Measurements from ENCODE around the gene PHLPP1.

- TF ChIP-seq, protein P1, sequence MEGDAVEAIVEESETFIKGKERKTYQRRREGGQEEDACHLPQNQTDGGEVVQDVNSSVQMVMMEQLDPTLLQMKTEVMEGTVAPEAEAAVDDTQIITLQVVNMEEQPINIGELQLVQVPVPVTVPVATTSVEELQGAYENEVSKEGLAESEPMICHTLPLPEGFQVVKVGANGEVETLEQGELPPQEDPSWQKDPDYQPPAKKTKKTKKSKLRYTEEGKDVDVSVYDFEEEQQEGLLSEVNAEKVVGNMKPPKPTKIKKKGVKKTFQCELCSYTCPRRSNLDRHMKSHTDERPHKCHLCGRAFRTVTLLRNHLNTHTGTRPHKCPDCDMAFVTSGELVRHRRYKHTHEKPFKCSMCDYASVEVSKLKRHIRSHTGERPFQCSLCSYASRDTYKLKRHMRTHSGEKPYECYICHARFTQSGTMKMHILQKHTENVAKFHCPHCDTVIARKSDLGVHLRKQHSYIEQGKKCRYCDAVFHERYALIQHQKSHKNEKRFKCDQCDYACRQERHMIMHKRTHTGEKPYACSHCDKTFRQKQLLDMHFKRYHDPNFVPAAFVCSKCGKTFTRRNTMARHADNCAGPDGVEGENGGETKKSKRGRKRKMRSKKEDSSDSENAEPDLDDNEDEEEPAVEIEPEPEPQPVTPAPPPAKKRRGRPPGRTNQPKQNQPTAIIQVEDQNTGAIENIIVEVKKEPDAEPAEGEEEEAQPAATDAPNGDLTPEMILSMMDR (conservative IDR thresholded peaks at IDR 0.05; ENCODE audit: low read depth, low read length) = no peak
- TF ChIP-seq POLR2A (IDR thresholded peaks at IDR 0.05; ENCODE audit: low read depth, low read length) (no peak), CEBPB (IDR thresholded peaks at IDR 0.05; ENCODE audit: low read depth, low read length) (no peak)
Observed at GRCh38 chr18:62948788-62949187, 233.4 kb downstream of the PHLPP1 start.

Data from IMR-90 (cell line).